Hepatocyte (in vitro differentiated cells): ENCODE measurements around the gene CNMD. TPM values are rescaled to one million over a fixed set of nuclear protein-coding genes. Genes with fewer than 3 reads are reported as not detected.

Experiments
- DNase-seq: peaks from one replicate; pipeline ENCODE4 v3.0.0-alpha.2; 2016; ENCODE audit warnings: low spot score
- H2AFZ ChIP-seq: fragments of 200-600 bp; sonication (generic); 2 replicates; pipeline ENCODE4 v1.6.0; 2016; ENCODE audit warnings: antibody characterized with exemption, mild to moderate bottlenecking
- H3K27ac ChIP-seq: fragments of 200-600 bp; sonication (generic); 2 replicates; pipeline ENCODE4 v1.5.1; 2016; ENCODE audit warnings: mild to moderate bottlenecking
- H3K27me3 ChIP-seq: fragments of 200-600 bp; sonication (generic); 2 replicates; pipeline ENCODE4 v1.6.1; 2016
- H3K36me3 ChIP-seq: fragments of 200-600 bp; sonication (generic); replicated peaks from 2 replicates; pipeline ENCODE4 v1.5.1; 2016; ENCODE audit warnings: low read depth; ENCODE audit not compliant: insufficient read depth
- H3K4me1 ChIP-seq: fragments of 200-600 bp; sonication (generic); 2 replicates; pipeline ENCODE4 v1.5.1; 2016; ENCODE audit warnings: mild to moderate bottlenecking, moderate library complexity; ENCODE audit not compliant: insufficient read depth
- H3K4me2 ChIP-seq: fragments of 200-600 bp; sonication (generic); 2 replicates; pipeline ENCODE4 v1.6.0; 2016
- H3K4me3 ChIP-seq: fragments of 200-600 bp; sonication (generic); 2 replicates; pipeline ENCODE4 v1.5.1; 2016; ENCODE audit warnings: mild to moderate bottlenecking
- H3K79me2 ChIP-seq: fragments of 200-600 bp; sonication (generic); 2 replicates; pipeline ENCODE4 v1.6.0; 2017; ENCODE audit warnings: mild to moderate bottlenecking
- H3K9me2 ChIP-seq: fragments of 200-600 bp; sonication (generic); replicated peaks from 2 replicates; pipeline ENCODE4 v1.6.0; 2017; ENCODE audit warnings: mild to moderate bottlenecking; ENCODE audit not compliant: insufficient read depth
- H3K9me3 ChIP-seq: fragments of 200-600 bp; sonication (generic); 2 replicates; pipeline ENCODE4 v1.5.1; 2016; ENCODE audit warnings: low read depth, mild to moderate bottlenecking
- H4K20me1 ChIP-seq: fragments of 200-600 bp; sonication (generic); 2 replicates; pipeline ENCODE4 v1.6.0; 2016; ENCODE audit warnings: mild to moderate bottlenecking; ENCODE audit not compliant: insufficient read depth, poor library complexity, severe bottlenecking
- EZH2 ChIP-seq: fragments of 200-600 bp; sonication (generic); IDR thresholded peaks from 2 replicates; pipeline ENCODE4 v1.6.1; 2016; ENCODE audit warnings: antibody characterized with exemption, mild to moderate bottlenecking, borderline replicate concordance
- EZH2phosphoT487 ChIP-seq: fragments of 200-600 bp; sonication (generic); IDR thresholded peaks from one replicate; pipeline ENCODE4 v1.6.1; 2018; ENCODE audit warnings: antibody characterized with exemption, mild to moderate bottlenecking, low read depth, moderate library complexity; ENCODE audit not compliant: unreplicated experiment, severe bottlenecking
- WGBS: methylation state at CpG from one replicate; pipeline ENCODE4 v1.1.6; 2016; ENCODE audit warnings: low lambda C conversion rate; ENCODE audit errors: missing lambda C conversion rate; 5-methylcytosine and 5-hydroxymethylcytosine counted together
- polyA plus RNA-seq: library from polyadenylated mRNA; unstranded; fragments of >200 nt; fragmentation: Nextera tagmentation; extraction: Ambion mirVana; gene quantifications from 2 replicates; pipeline ENCODE4 v1.2.1, GENCODE V29; 2016
- total RNA-seq: library from RNA; depleted of rRNA; stranded (reverse); fragments of >200 nt; gene quantifications from 2 replicates; pipeline ENCODE4 v1.2.3, GENCODE V29; 2014
- TF ChIP-seq, protein P1 (sequence below): fragments of 200-600 bp; sonication (generic); IDR thresholded peaks from 2 replicates; pipeline ENCODE4 v1.5.1; 2016; ENCODE audit warnings: antibody characterized with exemption, mild to moderate bottlenecking; ENCODE audit not compliant: poor library complexity

CNMD gene
- total and polyA plus RNA-seq, 2 experiments from 2014 or later, result 0.47 TPM; not detected in 1

DNA sequence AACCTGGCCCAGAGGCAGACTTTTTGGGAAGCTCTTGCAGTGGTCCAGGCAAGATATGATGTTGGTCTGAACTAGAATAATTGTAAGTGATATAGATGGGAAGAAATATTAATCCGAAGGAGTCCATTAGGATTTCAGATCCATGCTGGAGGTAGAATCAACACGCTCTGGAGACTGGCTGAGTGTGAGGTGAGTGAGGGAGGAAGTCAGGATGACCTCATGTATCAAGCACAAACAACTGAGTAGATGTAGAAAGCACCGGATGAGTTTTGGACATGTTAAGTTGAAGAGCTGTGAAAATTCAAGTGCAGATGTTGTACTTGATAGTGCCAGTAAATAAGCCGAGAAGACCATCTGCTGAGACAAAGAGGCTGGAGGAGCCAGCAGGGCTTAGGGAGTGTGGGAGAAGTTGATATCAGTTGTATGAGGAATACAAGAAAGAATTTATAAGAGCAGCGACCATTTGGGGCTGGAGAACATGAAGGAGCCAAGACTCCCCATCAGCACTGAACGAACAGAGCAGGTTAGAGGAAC is 5.3 kb upstream of the CNMD start:
- DNase-seq, result no peak
- no peaks in the 10 kb centered on the region for H3K36me3 ChIP-seq
- H2AFZ ChIP-seq, result no peak overlapping the region
- peaks cover 24% of the 10 kb centered on the region for H3K27me3 ChIP-seq
- no peaks in the 10 kb centered on the region for H3K4me1 ChIP-seq
- H3K27ac ChIP-seq, result no peak overlapping the region
- no peak overlapping the region for H3K4me3 ChIP-seq
- no peaks in the 10 kb centered on the region for H3K9me2 ChIP-seq
- H4K20me1 ChIP-seq, result no peaks in the 10 kb centered on the region
- no peaks in the 10 kb centered on the region for H3K9me3 ChIP-seq
- H3K79me2 ChIP-seq, result no peaks in the 10 kb centered on the region
- no peak for TF ChIP-seq EZH2
- TF ChIP-seq EZH2phosphoT487, result no peak
- TF ChIP-seq, protein P1, sequence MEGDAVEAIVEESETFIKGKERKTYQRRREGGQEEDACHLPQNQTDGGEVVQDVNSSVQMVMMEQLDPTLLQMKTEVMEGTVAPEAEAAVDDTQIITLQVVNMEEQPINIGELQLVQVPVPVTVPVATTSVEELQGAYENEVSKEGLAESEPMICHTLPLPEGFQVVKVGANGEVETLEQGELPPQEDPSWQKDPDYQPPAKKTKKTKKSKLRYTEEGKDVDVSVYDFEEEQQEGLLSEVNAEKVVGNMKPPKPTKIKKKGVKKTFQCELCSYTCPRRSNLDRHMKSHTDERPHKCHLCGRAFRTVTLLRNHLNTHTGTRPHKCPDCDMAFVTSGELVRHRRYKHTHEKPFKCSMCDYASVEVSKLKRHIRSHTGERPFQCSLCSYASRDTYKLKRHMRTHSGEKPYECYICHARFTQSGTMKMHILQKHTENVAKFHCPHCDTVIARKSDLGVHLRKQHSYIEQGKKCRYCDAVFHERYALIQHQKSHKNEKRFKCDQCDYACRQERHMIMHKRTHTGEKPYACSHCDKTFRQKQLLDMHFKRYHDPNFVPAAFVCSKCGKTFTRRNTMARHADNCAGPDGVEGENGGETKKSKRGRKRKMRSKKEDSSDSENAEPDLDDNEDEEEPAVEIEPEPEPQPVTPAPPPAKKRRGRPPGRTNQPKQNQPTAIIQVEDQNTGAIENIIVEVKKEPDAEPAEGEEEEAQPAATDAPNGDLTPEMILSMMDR, result no peak
- H3K4me2 ChIP-seq, result no peak overlapping the region
- WGBS, result 81% methylated on average over 6 of the region's 6 CpGs

DNA sequence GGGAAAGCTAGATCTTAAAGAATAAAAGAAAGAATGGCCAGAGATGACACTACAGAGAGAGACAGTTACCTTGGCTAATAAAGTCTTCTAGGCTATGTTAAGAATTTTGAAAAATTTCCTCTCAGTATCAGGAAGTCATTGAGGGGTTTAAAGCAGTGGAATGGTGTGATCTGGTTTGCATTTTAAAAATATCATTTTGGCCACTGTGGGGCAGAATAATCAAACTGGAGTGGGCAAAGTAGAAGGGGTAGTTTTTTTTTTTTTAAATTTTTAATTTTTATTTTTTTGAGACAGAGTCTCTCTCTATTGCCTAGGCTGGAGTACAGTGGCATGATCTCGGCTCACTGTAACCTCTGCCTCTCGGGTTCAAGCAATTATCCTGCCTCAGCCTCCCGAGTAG is 4.4 kb upstream of the CNMD start:
- TF ChIP-seq, protein P1, result peak; percentile 12
- TF ChIP-seq EZH2, result no peak
- DNase-seq, result no peak
- no peaks in the 10 kb centered on the region for H3K79me2 ChIP-seq
- no peaks in the 10 kb centered on the region for H3K9me2 ChIP-seq
- no peaks in the 10 kb centered on the region for H4K20me1 ChIP-seq
- no peak overlapping the region for H3K4me2 ChIP-seq
- H2AFZ ChIP-seq, result no peak overlapping the region
- no peaks in the 10 kb centered on the region for H3K9me3 ChIP-seq
- H3K4me1 ChIP-seq, result no peaks in the 10 kb centered on the region
- no peaks in the 10 kb centered on the region for H3K36me3 ChIP-seq
- peaks cover 33% of the 10 kb centered on the region for H3K27me3 ChIP-seq
- no peak overlapping the region for H3K4me3 ChIP-seq
- no peak overlapping the region for H3K27ac ChIP-seq
- WGBS, result 93% methylated on average over 3 of the region's 3 CpGs

DNA sequence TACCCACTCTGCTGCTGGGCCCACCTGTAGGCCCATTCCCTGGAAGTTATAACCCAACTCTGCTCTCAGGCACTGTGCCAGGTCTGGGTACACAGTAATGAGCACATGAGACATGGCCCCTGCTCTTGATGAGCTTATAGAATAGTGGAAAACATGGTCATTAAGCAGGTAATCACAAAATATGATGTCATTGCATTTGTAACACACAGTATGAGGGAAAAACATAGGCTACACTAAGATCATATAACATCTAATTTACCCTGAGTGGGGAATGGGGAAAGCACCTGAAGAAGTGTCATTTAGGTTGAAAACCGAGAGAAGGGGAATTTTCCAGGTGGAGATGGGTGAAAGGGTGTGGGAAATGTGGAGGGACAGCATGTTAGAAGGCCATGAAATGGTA is 3.9 kb upstream of the CNMD start:
- Histone ChIP-seq H3K4me1 (no peaks in the 10 kb centered on the region), H3K27ac (no peak overlapping the region), H3K36me3 (no peaks in the 10 kb centered on the region), H3K4me3 (no peak overlapping the region), H2AFZ (no peak overlapping the region), H3K79me2 (no peaks in the 10 kb centered on the region), H3K9me3 (no peaks in the 10 kb centered on the region), H4K20me1 (no peaks in the 10 kb centered on the region), H3K4me2 (no peak overlapping the region), H3K9me2 (no peaks in the 10 kb centered on the region), H3K27me3 (peaks cover 36% of the 10 kb centered on the region)
- DNase-seq, result no peak
- TF ChIP-seq, protein P1, result no peak
- TF ChIP-seq EZH2phosphoT487 (no peak), EZH2 (no peak)
- 65% methylated on average over 1 of the region's 1 CpG for WGBS
